Liver (tissue), 9 donors: Measurements from ENCODE around the gene SDHA. TPM values are rescaled to one million over a fixed set of nuclear protein-coding genes. Genes with fewer than 3 reads are reported as not detected.

Experiments used
- DNase-seq: peaks from one replicate; pipeline ENCODE4 v3.0.0-alpha.2; 2017; ENCODE audit warnings: low spot score
- H3K27ac ChIP-seq, 2 donors: one replicate each; pipeline ENCODE4 v1.7.0; 2013; ENCODE audit warnings: inconsistent platforms in 2 of 2, low read length in 2 of 2, control low read depth in 1 of 2, low read depth in 1 of 2, mild to moderate bottlenecking in 1 of 2
- H3K27me3 ChIP-seq, 4 donors: one replicate each; pipeline versions ENCODE4 v1.6.1 to v1.7.0; 2013; ENCODE audit warnings: low read length in 3 of 4, inconsistent platforms in 1 of 4, mild to moderate bottlenecking in 1 of 4, moderate library complexity in 1 of 4; ENCODE audit not compliant: control insufficient read depth in 4 of 4, insufficient read depth in 4 of 4
- H3K36me3 ChIP-seq, 4 donors: one replicate each; pipeline versions ENCODE4 v1.6.1 to v1.7.0; 2013; ENCODE audit warnings: low read length in 3 of 4, mild to moderate bottlenecking in 3 of 4, low read depth in 1 of 4, moderate library complexity in 1 of 4; ENCODE audit not compliant: control insufficient read depth in 4 of 4, insufficient read depth in 3 of 4
- H3K4me1 ChIP-seq, 4 donors: one replicate each; pipeline versions ENCODE4 v1.6.1 to v1.7.0; 2013; ENCODE audit warnings: low read length in 3 of 4, mild to moderate bottlenecking in 3 of 4, moderate library complexity in 1 of 4; ENCODE audit not compliant: control insufficient read depth in 4 of 4, insufficient read depth in 4 of 4
- H3K4me3 ChIP-seq, 3 donors: one replicate each; pipeline versions ENCODE4 v1.6.1 to v1.7.0; 2013; ENCODE audit warnings: low read length in 3 of 3, control low read depth in 1 of 3, low read depth in 1 of 3, mild to moderate bottlenecking in 1 of 3
- H3K9ac ChIP-seq, 2 donors: one replicate each; pipeline ENCODE4 v1.7.0; 2013; ENCODE audit warnings: low read length in 2 of 2, mild to moderate bottlenecking in 2 of 2, moderate library complexity in 2 of 2, control low read depth in 1 of 2, low read depth in 1 of 2
- H3K9me3 ChIP-seq, 4 donors: one replicate each; pipeline versions ENCODE4 v1.6.1 to v1.7.0; 2013; ENCODE audit warnings: low read length in 3 of 4; ENCODE audit not compliant: control insufficient read depth in 4 of 4
- EGR1 ChIP-seq, 2 donors: IDR thresholded peaks; 2 replicates each; pipeline ENCODE4 v1.6.1; 2016 to 2018; ENCODE audit warnings: antibody characterized with exemption in 2 of 2, low read depth in 2 of 2
- FOXA1 ChIP-seq: IDR thresholded peaks from 2 replicates; pipeline ENCODE4 v1.6.1; 2016; ENCODE audit warnings: antibody characterized with exemption
- FOXA2 ChIP-seq: IDR thresholded peaks from 2 replicates; pipeline ENCODE4 v1.6.1; 2016; ENCODE audit warnings: antibody characterized with exemption
- GABPA ChIP-seq, 2 donors: IDR thresholded peaks in 1 of 2; conservative IDR thresholded peaks in 1 of 2; 2 replicates each; pipeline ENCODE4 v1.6.1; 2016; ENCODE audit warnings: antibody characterized with exemption in 2 of 2, mild to moderate bottlenecking in 1 of 2, moderate library complexity in 1 of 2
- HNF4A ChIP-seq, 2 donors: conservative IDR thresholded peaks; 2 replicates each; pipeline ENCODE4 v1.6.1; 2016; ENCODE audit warnings: antibody characterized with exemption in 2 of 2, mild to moderate bottlenecking in 2 of 2
- HNF4G ChIP-seq: IDR thresholded peaks from 2 replicates; pipeline ENCODE4 v1.6.1; 2016; ENCODE audit warnings: antibody characterized with exemption
- JUND ChIP-seq, 2 donors: IDR thresholded peaks; 2 replicates each; pipeline ENCODE4 v1.6.1; 2016; ENCODE audit warnings: antibody characterized with exemption in 2 of 2
- NR2F2 ChIP-seq: IDR thresholded peaks from 2 replicates; pipeline ENCODE4 v1.6.1; 2016; ENCODE audit warnings: antibody characterized with exemption
- RAD21 ChIP-seq, 2 donors: IDR thresholded peaks; 2 replicates each; pipeline ENCODE4 v1.6.1; 2016; ENCODE audit warnings: antibody characterized with exemption in 2 of 2, mild to moderate bottlenecking in 2 of 2
- RXRA ChIP-seq, 2 donors: IDR thresholded peaks; 2 replicates each; pipeline ENCODE4 v1.6.1; 2017 to 2018; ENCODE audit warnings: antibody characterized with exemption in 2 of 2, mild to moderate bottlenecking in 1 of 2
- SP1 ChIP-seq: IDR thresholded peaks from 2 replicates; pipeline ENCODE4 v1.6.1; 2018; ENCODE audit warnings: antibody characterized with exemption, mild to moderate bottlenecking
- TAF1 ChIP-seq: conservative IDR thresholded peaks from 2 replicates; pipeline ENCODE4 v1.6.1; 2016; ENCODE audit warnings: antibody characterized with exemption, mild to moderate bottlenecking
- YY1 ChIP-seq: IDR thresholded peaks from 2 replicates; pipeline ENCODE4 v1.6.1; 2016; ENCODE audit warnings: antibody characterized with exemption, mild to moderate bottlenecking
- WGBS: extraction: QIAGEN DNeasy Blood & Tissue Kit; methylation state at CpG from one replicate; pipeline ENCODE4 v1.1.7; 2013; 5-methylcytosine and 5-hydroxymethylcytosine counted together
- polyA plus RNA-seq, 2 donors: library from polyadenylated mRNA; stranded (reverse) in 1 of 2; unstranded in 1 of 2; fragments of 200-250 nt in 1 of 2; fragments of >200 nt in 1 of 2; fragmentation: Nextera tagmentation in 1 of 2; extraction: Ambion mirVana in 1 of 2; gene quantifications; one replicate each; pipeline versions ENCODE4 v1.2.1 to v1.2.3, GENCODE V29; 2013 to 2015
- total RNA-seq, 2 donors: library from RNA; depleted of rRNA; stranded (reverse); fragments of >200 nt; gene quantifications; one replicate each; pipeline ENCODE4 v1.2.3, GENCODE V29; 2014
- TF ChIP-seq, protein P1 (sequence below): IDR thresholded peaks from 2 replicates; pipeline ENCODE4 v1.6.1; 2016; ENCODE audit warnings: antibody characterized with exemption
- TF ChIP-seq, protein P2 (sequence below): IDR thresholded peaks from 2 replicates; pipeline ENCODE4 v1.6.1; 2016; ENCODE audit warnings: antibody characterized with exemption
- TF ChIP-seq, protein P3 (sequence below): IDR thresholded peaks from 2 replicates; pipeline ENCODE4 v1.6.1; 2016; ENCODE audit warnings: antibody characterized with exemption
- TF ChIP-seq, protein P4 (sequence below): IDR thresholded peaks from 2 replicates; pipeline ENCODE4 v1.6.1; 2016; ENCODE audit warnings: antibody characterized with exemption, mild to moderate bottlenecking
- donor health status: healthy.
- donor health status: healthy.
- donor health status: healthy.
- donor health status: healthy.
- donor health status: healthy.

Gene SDHA
- total and polyA plus RNA-seq, 4 donors: 79.2 to 215 (median 159) TPM

DNA sequence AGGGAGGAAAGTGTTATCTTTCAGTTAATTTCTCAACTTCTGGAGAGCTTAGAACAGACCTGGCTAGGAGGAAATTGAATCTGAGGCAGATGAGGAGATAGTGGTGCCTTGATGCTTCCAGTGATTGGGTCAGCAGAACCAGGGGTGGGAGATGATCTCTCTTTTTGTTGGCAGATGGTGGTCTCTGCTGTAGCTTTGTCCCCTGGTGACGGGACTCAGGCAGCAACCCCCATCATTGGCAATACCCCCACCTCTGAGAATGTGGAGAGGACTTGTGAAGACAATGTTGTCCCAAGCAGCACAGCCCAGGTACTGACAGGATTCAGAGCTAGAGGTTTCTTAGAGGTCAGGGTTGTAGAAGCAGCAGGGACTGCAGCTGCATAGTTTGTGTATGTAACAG, 49.6 kb downstream of the SDHA start:
- no peak overlapping the region for H3K4me3 ChIP-seq
- H3K36me3 ChIP-seq: peaks cover 0 to 17% (median 4%) of the 10 kb centered on the region in 4 donors
- WGBS: 92% methylated on average over 1 of the region's 1 CpG
- TF ChIP-seq, protein P1, sequence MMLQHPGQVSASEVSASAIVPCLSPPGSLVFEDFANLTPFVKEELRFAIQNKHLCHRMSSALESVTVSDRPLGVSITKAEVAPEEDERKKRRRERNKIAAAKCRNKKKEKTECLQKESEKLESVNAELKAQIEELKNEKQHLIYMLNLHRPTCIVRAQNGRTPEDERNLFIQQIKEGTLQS: no peak
- TF ChIP-seq YY1: no peak
- no peak for TF ChIP-seq FOXA2
- no peak for TF ChIP-seq RXRA (IDR thresholded peaks at IDR 0.05)
- no peak for TF ChIP-seq NR2F2
- TF ChIP-seq GABPA (IDR thresholded peaks at IDR 0.05 in 1 of 2, conservative IDR thresholded peaks at IDR 0.05 in 1 of 2): no peak
- TF ChIP-seq, protein P2, sequence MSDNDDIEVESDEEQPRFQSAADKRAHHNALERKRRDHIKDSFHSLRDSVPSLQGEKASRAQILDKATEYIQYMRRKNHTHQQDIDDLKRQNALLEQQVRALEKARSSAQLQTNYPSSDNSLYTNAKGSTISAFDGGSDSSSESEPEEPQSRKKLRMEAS: no peak
- no peak for TF ChIP-seq RAD21 (IDR thresholded peaks at IDR 0.05)
- no peak for TF ChIP-seq SP1
- TF ChIP-seq FOXA1: no peak
- TF ChIP-seq EGR1 (IDR thresholded peaks at IDR 0.05; ENCODE audit: low read depth in 2 of 2): no peak
- TF ChIP-seq TAF1: no peak
- TF ChIP-seq, protein P3, sequence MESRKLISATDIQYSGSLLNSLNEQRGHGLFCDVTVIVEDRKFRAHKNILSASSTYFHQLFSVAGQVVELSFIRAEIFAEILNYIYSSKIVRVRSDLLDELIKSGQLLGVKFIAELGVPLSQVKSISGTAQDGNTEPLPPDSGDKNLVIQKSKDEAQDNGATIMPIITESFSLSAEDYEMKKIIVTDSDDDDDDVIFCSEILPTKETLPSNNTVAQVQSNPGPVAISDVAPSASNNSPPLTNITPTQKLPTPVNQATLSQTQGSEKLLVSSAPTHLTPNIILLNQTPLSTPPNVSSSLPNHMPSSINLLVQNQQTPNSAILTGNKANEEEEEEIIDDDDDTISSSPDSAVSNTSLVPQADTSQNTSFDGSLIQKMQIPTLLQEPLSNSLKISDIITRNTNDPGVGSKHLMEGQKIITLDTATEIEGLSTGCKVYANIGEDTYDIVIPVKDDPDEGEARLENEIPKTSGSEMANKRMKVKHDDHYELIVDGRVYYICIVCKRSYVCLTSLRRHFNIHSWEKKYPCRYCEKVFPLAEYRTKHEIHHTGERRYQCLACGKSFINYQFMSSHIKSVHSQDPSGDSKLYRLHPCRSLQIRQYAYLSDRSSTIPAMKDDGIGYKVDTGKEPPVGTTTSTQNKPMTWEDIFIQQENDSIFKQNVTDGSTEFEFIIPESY: no peak
- TF ChIP-seq HNF4G: no peak
- TF ChIP-seq, protein P4, sequence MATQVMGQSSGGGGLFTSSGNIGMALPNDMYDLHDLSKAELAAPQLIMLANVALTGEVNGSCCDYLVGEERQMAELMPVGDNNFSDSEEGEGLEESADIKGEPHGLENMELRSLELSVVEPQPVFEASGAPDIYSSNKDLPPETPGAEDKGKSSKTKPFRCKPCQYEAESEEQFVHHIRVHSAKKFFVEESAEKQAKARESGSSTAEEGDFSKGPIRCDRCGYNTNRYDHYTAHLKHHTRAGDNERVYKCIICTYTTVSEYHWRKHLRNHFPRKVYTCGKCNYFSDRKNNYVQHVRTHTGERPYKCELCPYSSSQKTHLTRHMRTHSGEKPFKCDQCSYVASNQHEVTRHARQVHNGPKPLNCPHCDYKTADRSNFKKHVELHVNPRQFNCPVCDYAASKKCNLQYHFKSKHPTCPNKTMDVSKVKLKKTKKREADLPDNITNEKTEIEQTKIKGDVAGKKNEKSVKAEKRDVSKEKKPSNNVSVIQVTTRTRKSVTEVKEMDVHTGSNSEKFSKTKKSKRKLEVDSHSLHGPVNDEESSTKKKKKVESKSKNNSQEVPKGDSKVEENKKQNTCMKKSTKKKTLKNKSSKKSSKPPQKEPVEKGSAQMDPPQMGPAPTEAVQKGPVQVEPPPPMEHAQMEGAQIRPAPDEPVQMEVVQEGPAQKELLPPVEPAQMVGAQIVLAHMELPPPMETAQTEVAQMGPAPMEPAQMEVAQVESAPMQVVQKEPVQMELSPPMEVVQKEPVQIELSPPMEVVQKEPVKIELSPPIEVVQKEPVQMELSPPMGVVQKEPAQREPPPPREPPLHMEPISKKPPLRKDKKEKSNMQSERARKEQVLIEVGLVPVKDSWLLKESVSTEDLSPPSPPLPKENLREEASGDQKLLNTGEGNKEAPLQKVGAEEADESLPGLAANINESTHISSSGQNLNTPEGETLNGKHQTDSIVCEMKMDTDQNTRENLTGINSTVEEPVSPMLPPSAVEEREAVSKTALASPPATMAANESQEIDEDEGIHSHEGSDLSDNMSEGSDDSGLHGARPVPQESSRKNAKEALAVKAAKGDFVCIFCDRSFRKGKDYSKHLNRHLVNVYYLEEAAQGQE: no peak
- no peak for TF ChIP-seq HNF4A (conservative IDR thresholded peaks at IDR 0.05)
- TF ChIP-seq JUND (IDR thresholded peaks at IDR 0.05): no peak
- no peaks in the 10 kb centered on the region for H3K27me3 ChIP-seq
- no peak for DNase-seq
- H3K9ac ChIP-seq: no peak overlapping the region
- no peaks in the 10 kb centered on the region for H3K9me3 ChIP-seq
- H3K27ac ChIP-seq: no peak overlapping the region
- peaks cover 4 to 14% (median 9%) of the 10 kb centered on the region in 4 donors for H3K4me1 ChIP-seq

DNA sequence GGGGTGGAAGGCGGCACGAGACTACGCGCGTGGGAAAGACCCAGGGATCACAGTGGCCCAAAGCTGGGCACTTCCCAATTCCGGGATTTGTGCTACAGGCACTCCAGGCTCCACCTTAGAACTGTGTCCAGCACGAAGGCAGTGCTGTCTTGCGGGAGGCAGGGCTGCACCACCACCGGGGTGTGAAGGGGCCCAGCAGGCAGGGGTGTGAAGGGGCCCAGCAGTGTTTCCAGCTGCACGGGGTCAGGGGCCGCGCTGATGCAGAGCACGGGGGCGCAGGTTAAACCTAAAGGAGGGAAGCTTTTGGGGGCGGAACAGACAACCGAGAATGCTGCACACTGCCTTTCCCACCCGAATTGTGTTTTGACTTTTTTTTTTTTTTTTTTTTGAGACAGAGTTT, 52.2 kb downstream of the SDHA start:
- Histone ChIP-seq H3K27me3 (no peaks in the 10 kb centered on the region), H3K9me3 (no peaks in the 10 kb centered on the region), H3K4me1 (peaks cover 0 to 6% (median 3%) of the 10 kb centered on the region in 4 donors), H3K27ac (peak overlapping the region; percentile 76 to 90), H3K36me3 (peaks cover 0 to 15% (median 7%) of the 10 kb centered on the region in 4 donors), H3K4me3 (peak overlapping the region in 1 of 3 donors; percentile 83), H3K9ac (no peak overlapping the region)
- 72% methylated on average over 17 of the region's 17 CpGs for WGBS
- DNase-seq: no peak
- TF ChIP-seq JUND (IDR thresholded peaks at IDR 0.05) (no peak), RXRA (IDR thresholded peaks at IDR 0.05) (no peak), EGR1 (IDR thresholded peaks at IDR 0.05; ENCODE audit: low read depth in 2 of 2) (no peak), TAF1 (no peak), GABPA (IDR thresholded peaks at IDR 0.05 in 1 of 2, conservative IDR thresholded peaks at IDR 0.05 in 1 of 2) (no peak), HNF4A (conservative IDR thresholded peaks at IDR 0.05) (no peak), SP1 (no peak), NR2F2 (no peak), YY1 (no peak), RAD21 (IDR thresholded peaks at IDR 0.05) (no peak), FOXA2 (no peak)
- TF ChIP-seq, protein P4: no peak
- TF ChIP-seq, protein P1: no peak
- TF ChIP-seq, protein P3: no peak
